ENCODE results near the gene C6orf120.
A peak's percentile ranks its signal among the peaks of the same experiment; 100 is the strongest.

Gene C6orf120

GRCh38 chr6:169664227-169664626 lies 37.7 kb upstream of the C6orf120 start:
- Histone ChIP-seq H3K4me1 (ENCODE audit: control insufficient read depth, insufficient read depth, low read length) (no peaks in the 10 kb centered on the region), H3K27me3 (replicated peaks; ENCODE audit: control insufficient read depth, insufficient read depth, low read length) (no peaks in the 10 kb centered on the region), H3K4me3 (ENCODE audit: low read length) (no peak overlapping the region), H3K9me3 (ENCODE audit: control insufficient read depth, low read length) (no peaks in the 10 kb centered on the region), H3K9ac (ENCODE audit: low read length) (no peak overlapping the region), H3K36me3 (ENCODE audit: control insufficient read depth, insufficient read depth, low read length, severe bottlenecking) (peaks cover 20% of the 10 kb centered on the region)
- no peak for DNase-seq (ENCODE audit: low read depth)

- H3K9ac ChIP-seq (ENCODE audit: low read length): no peak overlapping the region
- no peaks in the 10 kb centered on the region for H3K9me3 ChIP-seq (ENCODE audit: control insufficient read depth, low read length)
- no peak for DNase-seq (ENCODE audit: low read depth)
- no peak overlapping the region for H3K4me3 ChIP-seq (ENCODE audit: low read length)
- H3K27me3 ChIP-seq (replicated peaks; ENCODE audit: control insufficient read depth, insufficient read depth, low read length): no peaks in the 10 kb centered on the region
- no peaks in the 10 kb centered on the region for H3K4me1 ChIP-seq (ENCODE audit: control insufficient read depth, insufficient read depth, low read length)
- H3K36me3 ChIP-seq (ENCODE audit: control insufficient read depth, insufficient read depth, low read length, severe bottlenecking): peaks cover 20% of the 10 kb centered on the region
Observed at GRCh38 chr6:169665289-169665688, 36.6 kb upstream of the C6orf120 start.

GRCh38 chr6:169666441-169666840 lies 35.5 kb upstream of the C6orf120 start:
- no peaks in the 10 kb centered on the region for H3K9me3 ChIP-seq (ENCODE audit: control insufficient read depth, low read length)
- H3K9ac ChIP-seq (ENCODE audit: low read length): no peak overlapping the region
- no peaks in the 10 kb centered on the region for H3K4me1 ChIP-seq (ENCODE audit: control insufficient read depth, insufficient read depth, low read length)
- H3K4me3 ChIP-seq (ENCODE audit: low read length): no peak overlapping the region
- DNase-seq (ENCODE audit: low read depth): no peak
- peaks cover 20% of the 10 kb centered on the region for H3K36me3 ChIP-seq (ENCODE audit: control insufficient read depth, insufficient read depth, low read length, severe bottlenecking)
- no peaks in the 10 kb centered on the region for H3K27me3 ChIP-seq (replicated peaks; ENCODE audit: control insufficient read depth, insufficient read depth, low read length)

GRCh38 chr6:169667716-169668115 lies 34.2 kb upstream of the C6orf120 start:
- Histone ChIP-seq H3K4me3 (ENCODE audit: low read length) (no peak overlapping the region), H3K9ac (ENCODE audit: low read length) (no peak overlapping the region), H3K27me3 (replicated peaks; ENCODE audit: control insufficient read depth, insufficient read depth, low read length) (no peaks in the 10 kb centered on the region), H3K9me3 (ENCODE audit: control insufficient read depth, low read length) (no peaks in the 10 kb centered on the region), H3K36me3 (ENCODE audit: control insufficient read depth, insufficient read depth, low read length, severe bottlenecking) (peaks cover 20% of the 10 kb centered on the region), H3K4me1 (ENCODE audit: control insufficient read depth, insufficient read depth, low read length) (no peaks in the 10 kb centered on the region)
- no peak for DNase-seq (ENCODE audit: low read depth)

- H3K4me1 ChIP-seq (ENCODE audit: control insufficient read depth, insufficient read depth, low read length): no peaks in the 10 kb centered on the region
- DNase-seq (ENCODE audit: low read depth): no peak
- no peak overlapping the region for H3K9ac ChIP-seq (ENCODE audit: low read length)
- peaks cover 19% of the 10 kb centered on the region for H3K36me3 ChIP-seq (ENCODE audit: control insufficient read depth, insufficient read depth, low read length, severe bottlenecking)
- no peaks in the 10 kb centered on the region for H3K27me3 ChIP-seq (replicated peaks; ENCODE audit: control insufficient read depth, insufficient read depth, low read length)
- H3K9me3 ChIP-seq (ENCODE audit: control insufficient read depth, low read length): no peaks in the 10 kb centered on the region
- H3K4me3 ChIP-seq (ENCODE audit: low read length): no peak overlapping the region
Observed at GRCh38 chr6:169668203-169668847, 33.6 kb upstream of the C6orf120 start.

GRCh38 chr6:169669147-169669546 lies 32.8 kb upstream of the C6orf120 start:
- Histone ChIP-seq H3K36me3 (ENCODE audit: control insufficient read depth, insufficient read depth, low read length, severe bottlenecking) (peaks cover 10% of the 10 kb centered on the region), H3K9ac (ENCODE audit: low read length) (no peak overlapping the region), H3K9me3 (ENCODE audit: control insufficient read depth, low read length) (no peaks in the 10 kb centered on the region), H3K4me3 (ENCODE audit: low read length) (no peak overlapping the region), H3K4me1 (ENCODE audit: control insufficient read depth, insufficient read depth, low read length) (no peaks in the 10 kb centered on the region), H3K27me3 (replicated peaks; ENCODE audit: control insufficient read depth, insufficient read depth, low read length) (no peaks in the 10 kb centered on the region)
- no peak for DNase-seq (ENCODE audit: low read depth)

GRCh38 chr6:169669889-169670288 lies 32.0 kb upstream of the C6orf120 start:
- DNase-seq (ENCODE audit: low read depth): no peak
- Histone ChIP-seq H3K4me1 (ENCODE audit: control insufficient read depth, insufficient read depth, low read length) (no peaks in the 10 kb centered on the region), H3K27me3 (replicated peaks; ENCODE audit: control insufficient read depth, insufficient read depth, low read length) (no peaks in the 10 kb centered on the region), H3K9ac (ENCODE audit: low read length) (no peak overlapping the region), H3K9me3 (ENCODE audit: control insufficient read depth, low read length) (no peaks in the 10 kb centered on the region), H3K36me3 (ENCODE audit: control insufficient read depth, insufficient read depth, low read length, severe bottlenecking) (peaks cover 9% of the 10 kb centered on the region), H3K4me3 (ENCODE audit: low read length) (no peak overlapping the region)

GRCh38 chr6:169671563-169671962 lies 30.4 kb upstream of the C6orf120 start:
- Histone ChIP-seq H3K4me3 (ENCODE audit: low read length) (no peak overlapping the region), H3K9me3 (ENCODE audit: control insufficient read depth, low read length) (no peaks in the 10 kb centered on the region), H3K27me3 (replicated peaks; ENCODE audit: control insufficient read depth, insufficient read depth, low read length) (no peaks in the 10 kb centered on the region), H3K9ac (ENCODE audit: low read length) (no peak overlapping the region), H3K36me3 (ENCODE audit: control insufficient read depth, insufficient read depth, low read length, severe bottlenecking) (peaks cover 9% of the 10 kb centered on the region), H3K4me1 (ENCODE audit: control insufficient read depth, insufficient read depth, low read length) (no peaks in the 10 kb centered on the region)
- no peak for DNase-seq (ENCODE audit: low read depth)

- no peak overlapping the region for H3K9ac ChIP-seq (ENCODE audit: low read length)
- DNase-seq (ENCODE audit: low read depth): no peak
- no peaks in the 10 kb centered on the region for H3K27me3 ChIP-seq (replicated peaks; ENCODE audit: control insufficient read depth, insufficient read depth, low read length)
- H3K4me1 ChIP-seq (ENCODE audit: control insufficient read depth, insufficient read depth, low read length): no peaks in the 10 kb centered on the region
- no peak overlapping the region for H3K4me3 ChIP-seq (ENCODE audit: low read length)
- H3K9me3 ChIP-seq (ENCODE audit: control insufficient read depth, low read length): no peaks in the 10 kb centered on the region
- H3K36me3 ChIP-seq (ENCODE audit: control insufficient read depth, insufficient read depth, low read length, severe bottlenecking): peaks cover 5% of the 10 kb centered on the region
Observed at GRCh38 chr6:169675011-169675410, 26.9 kb upstream of the C6orf120 start.

GRCh38 chr6:169677096-169677495 lies 24.8 kb upstream of the C6orf120 start:
- Histone ChIP-seq H3K9ac (ENCODE audit: low read length) (no peak overlapping the region), H3K9me3 (ENCODE audit: control insufficient read depth, low read length) (peaks cover 6% of the 10 kb centered on the region), H3K4me1 (ENCODE audit: control insufficient read depth, insufficient read depth, low read length) (no peaks in the 10 kb centered on the region), H3K4me3 (ENCODE audit: low read length) (no peak overlapping the region), H3K27me3 (replicated peaks; ENCODE audit: control insufficient read depth, insufficient read depth, low read length) (no peaks in the 10 kb centered on the region), H3K36me3 (ENCODE audit: control insufficient read depth, insufficient read depth, low read length, severe bottlenecking) (peaks cover 5% of the 10 kb centered on the region)
- DNase-seq (ENCODE audit: low read depth): peak; percentile 1

GRCh38 chr6:169678342-169678741 lies 23.6 kb upstream of the C6orf120 start:
- Histone ChIP-seq H3K9ac (ENCODE audit: low read length) (no peak overlapping the region), H3K36me3 (ENCODE audit: control insufficient read depth, insufficient read depth, low read length, severe bottlenecking) (peaks cover 5% of the 10 kb centered on the region), H3K4me3 (ENCODE audit: low read length) (no peak overlapping the region), H3K4me1 (ENCODE audit: control insufficient read depth, insufficient read depth, low read length) (no peaks in the 10 kb centered on the region), H3K9me3 (ENCODE audit: control insufficient read depth, low read length) (peaks cover 6% of the 10 kb centered on the region), H3K27me3 (replicated peaks; ENCODE audit: control insufficient read depth, insufficient read depth, low read length) (no peaks in the 10 kb centered on the region)
- DNase-seq (ENCODE audit: low read depth): no peak

GRCh38 chr6:169684056-169684455 lies 17.9 kb upstream of the C6orf120 start:
- Histone ChIP-seq H3K9ac (ENCODE audit: low read length) (no peak overlapping the region), H3K9me3 (ENCODE audit: control insufficient read depth, low read length) (peaks cover 25% of the 10 kb centered on the region), H3K27me3 (replicated peaks; ENCODE audit: control insufficient read depth, insufficient read depth, low read length) (no peaks in the 10 kb centered on the region), H3K4me1 (ENCODE audit: control insufficient read depth, insufficient read depth, low read length) (peaks cover 1% of the 10 kb centered on the region), H3K36me3 (ENCODE audit: control insufficient read depth, insufficient read depth, low read length, severe bottlenecking) (peaks cover 24% of the 10 kb centered on the region), H3K4me3 (ENCODE audit: low read length) (no peak overlapping the region)
- no peak for DNase-seq (ENCODE audit: low read depth)

Data from adipocyte (in vitro differentiated cells).